Measurements from ENCODE around the gene CDH26.
"Not testable (repeated sequence)": the region's sequence is repeated elsewhere in the genome, so short reads cannot be mapped to it uniquely, and the experiment has no call there.

The CDH26 gene

GRCh38 chr20:59948828-59949720 is 9.1 kb upstream of the CDH26 start:
- TF ChIP-seq ZFX (IDR thresholded peaks at IDR 0.05; ENCODE audit: borderline replicate concordance) (no peak), CTCF (IDR thresholded peaks at IDR 0.05) (peak; percentile 80)
- H3K27ac ChIP-seq, result no peak overlapping the region

DNA sequence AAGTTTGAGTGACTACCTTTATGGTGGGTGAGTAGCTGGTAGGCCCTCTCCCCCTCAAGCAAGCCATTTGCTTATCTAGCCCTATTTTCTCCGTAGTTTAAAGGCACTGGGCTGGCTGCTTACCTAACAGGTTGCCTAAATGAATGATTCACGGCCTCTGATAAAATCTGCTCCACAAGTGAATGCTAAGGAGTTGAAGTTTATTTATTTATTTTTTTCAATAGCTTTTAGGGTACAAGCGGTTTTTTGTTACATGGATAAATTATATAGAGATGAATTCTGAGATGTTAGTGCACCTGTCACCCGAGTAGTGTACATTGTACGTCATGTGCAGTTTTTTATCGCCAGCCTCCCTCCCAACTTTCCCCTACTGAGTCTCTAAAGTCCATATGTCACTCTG is 8.3 kb upstream of the CDH26 start:
- no peak overlapping the region for H3K27ac ChIP-seq
- no peak for TF ChIP-seq ZFX (IDR thresholded peaks at IDR 0.05; ENCODE audit: borderline replicate concordance)
- TF ChIP-seq CTCF (IDR thresholded peaks at IDR 0.05), result no peak

DNA sequence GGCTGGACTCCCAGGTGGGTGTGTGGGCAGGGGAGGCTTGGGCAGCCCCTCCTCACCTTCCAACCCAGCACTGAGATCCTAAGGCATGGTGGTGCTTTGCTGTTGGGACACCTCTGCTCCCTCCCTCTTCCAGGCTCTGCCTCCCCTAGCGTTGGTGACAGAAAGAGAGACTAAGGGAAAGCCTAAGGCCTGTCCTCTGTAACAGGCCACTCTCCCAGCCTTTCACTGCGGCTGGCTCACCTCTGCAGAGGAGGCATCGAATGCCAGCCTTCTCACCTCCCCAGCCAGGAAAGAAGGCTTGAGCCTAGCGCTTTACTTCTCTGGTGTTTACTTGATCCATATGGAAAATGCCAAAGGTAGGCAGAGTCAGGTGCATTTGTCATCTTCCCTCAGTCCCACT is 3.5 kb upstream of the CDH26 start:
- TF ChIP-seq ZFX (IDR thresholded peaks at IDR 0.05; ENCODE audit: borderline replicate concordance), result no peak
- no peak for TF ChIP-seq CTCF (IDR thresholded peaks at IDR 0.05)
- no peak overlapping the region for H3K27ac ChIP-seq

GRCh38 chr20:59955131-59955796 is 3.0 kb upstream of the CDH26 start:
- no peak overlapping the region for H3K27ac ChIP-seq
- TF ChIP-seq CTCF (IDR thresholded peaks at IDR 0.05) (peak; percentile 80), ZFX (IDR thresholded peaks at IDR 0.05; ENCODE audit: borderline replicate concordance) (no peak)

DNA sequence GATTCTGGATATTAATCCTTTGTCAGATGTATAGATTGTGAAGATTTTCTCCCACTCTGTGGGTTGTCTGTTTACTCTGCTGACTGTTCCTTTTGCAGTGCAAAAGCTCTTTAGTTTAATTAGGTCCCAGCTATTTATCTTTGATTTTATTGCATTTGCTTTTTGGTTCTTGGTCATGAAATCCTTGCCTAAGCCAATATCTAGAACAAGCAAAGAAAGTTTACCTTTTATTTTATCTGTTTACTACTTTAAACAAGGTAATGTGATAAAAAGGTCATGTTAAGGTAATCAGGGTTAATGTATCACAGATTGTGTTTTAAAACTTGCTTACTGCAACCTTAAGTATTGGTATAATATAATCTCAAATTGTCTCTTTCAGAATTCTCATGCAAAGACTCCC is 655 bp upstream of the CDH26 start:
- not testable (repeated sequence) for H3K27ac ChIP-seq

GRCh38 chr20:59958626-59959025 is 403 bp downstream of the CDH26 start:
- H3K27ac ChIP-seq, result no peak overlapping the region
- TF ChIP-seq ZFX (IDR thresholded peaks at IDR 0.05; ENCODE audit: borderline replicate concordance) (no peak), CTCF (IDR thresholded peaks at IDR 0.05) (no peak)

GRCh38 chr20:59961423-59961822 is 3.2 kb downstream of the CDH26 start:
- no peak overlapping the region for H3K27ac ChIP-seq
- no peak for TF ChIP-seq CTCF (IDR thresholded peaks at IDR 0.05)
- no peak for TF ChIP-seq ZFX (IDR thresholded peaks at IDR 0.05; ENCODE audit: borderline replicate concordance)

Measured in 22Rv1 (cell line).